Endometrial microvascular endothelial cells (primary cell): ENCODE measurements around the gene FAM234A. TPM values are rescaled to one million over a fixed set of nuclear protein-coding genes. Genes with fewer than 3 reads are reported as not detected.
"Not testable (repeated sequence)": the region's sequence is repeated elsewhere in the genome, so short reads cannot be mapped to it uniquely, and the experiment has no call there.

Source experiments
- in situ Hi-C: cut with HindIII; loops from 2 replicates; pipeline ENCODE4 v1.10.0; 2017; ENCODE audit warnings: low sequenced_read_pairs, low pct_unique_long_range_greater_than_20kb; ENCODE audit errors: inconsistent ontology term
- total RNA-seq: library from RNA; depleted of rRNA; stranded (reverse); fragments of >200 nt; gene quantifications from one replicate; pipeline ENCODE4 v1.2.3, GENCODE V29; 2015; ENCODE audit errors: inconsistent ontology term

FAM234A gene
- 89.3 TPM for total RNA-seq

GRCh38 chr16:234468-235305 lies at the start of gene FAM234A:
FAM234A (plus strand) TSS chr16:234821; CDS start chr16:254414, 19,593 bp downstream.
- in situ Hi-C loops: no loop called here

- in situ Hi-C loops: no loop called here
These were observed 49.4 kb upstream of the FAM234A start for GRCh38 chr16:185213-185612.

- in situ Hi-C loops: no loop called here
These were observed 48.9 kb upstream of the FAM234A start for GRCh38 chr16:185691-186090.

GRCh38 chr16:187330-187729 lies 47.3 kb upstream of the FAM234A start:
- in situ Hi-C loops: no loop called here

- in situ Hi-C loops: no loop called here
These were observed 45.9 kb upstream of the FAM234A start for GRCh38 chr16:188674-189073.

GRCh38 chr16:189604-190186 lies 44.9 kb upstream of the FAM234A start:
- in situ Hi-C loops: no loop called here

- in situ Hi-C loops: no loop called here
These were observed 42.8 kb upstream of the FAM234A start for GRCh38 chr16:191831-192230.

GRCh38 chr16:192686-193085 lies 41.9 kb upstream of the FAM234A start:
- in situ Hi-C loops: no loop called here

- in situ Hi-C loops: no loop called here
These were observed 41.2 kb upstream of the FAM234A start for GRCh38 chr16:193441-193840.

GRCh38 chr16:194516-194915 lies 40.1 kb upstream of the FAM234A start:
- in situ Hi-C loops: no loop called here

GRCh38 chr16:200388-200787 lies 34.2 kb upstream of the FAM234A start:
- in situ Hi-C loops: no loop called here

- in situ Hi-C loops: no loop called here
These were observed 31.4 kb upstream of the FAM234A start for GRCh38 chr16:203246-203645.

- in situ Hi-C loops: not testable (repeated sequence)
These were observed 30.6 kb upstream of the FAM234A start for GRCh38 chr16:204046-204445.

GRCh38 chr16:209359-209758 lies 25.3 kb upstream of the FAM234A start:
- in situ Hi-C loops: not testable (repeated sequence)

GRCh38 chr16:211631-212180 lies 22.9 kb upstream of the FAM234A start:
- in situ Hi-C loops: not testable (repeated sequence)

GRCh38 chr16:212999-213398 lies 21.6 kb upstream of the FAM234A start:
- in situ Hi-C loops: no loop called here

- in situ Hi-C loops: no loop called here
These were observed 14.6 kb upstream of the FAM234A start for GRCh38 chr16:220021-220420.

GRCh38 chr16:228151-228851 lies 6.3 kb upstream of the FAM234A start:
- in situ Hi-C loops: no loop called here

- in situ Hi-C loops: no loop called here
These were observed 5.5 kb upstream of the FAM234A start, which contains the start of gene LUC7L for GRCh38 chr16:228852-229730. LUC7L (minus strand) TSS chr16:229449; CDS start chr16:229339, 110 bp downstream.
